ENCODE data around the gene CLTB.

DNA sequence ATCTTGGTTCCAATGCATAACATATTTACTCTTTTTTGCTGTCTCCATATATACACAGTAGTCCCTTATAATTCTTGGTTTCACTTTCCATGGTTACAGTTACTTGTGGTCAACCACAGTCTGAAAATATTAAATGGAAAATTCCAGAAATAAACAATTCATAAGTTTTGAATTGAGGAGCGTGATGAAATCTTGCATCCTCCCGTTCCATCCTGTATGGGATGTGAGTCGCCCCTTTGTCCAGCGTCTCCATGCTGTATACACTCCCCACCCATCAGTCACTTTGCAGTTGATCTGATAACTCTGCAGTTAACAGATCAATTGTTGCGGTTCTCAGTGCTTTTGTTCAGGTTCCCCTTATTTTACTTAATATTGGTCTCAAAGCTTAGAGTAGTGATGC lies 20.3 kb upstream of the CLTB start:
- TF ChIP-seq NRF1 (conservative IDR thresholded peaks at IDR 0.05; ENCODE audit: low read depth, low read length) (no peak), TAF1 (IDR thresholded peaks at IDR 0.05; ENCODE audit: borderline replicate concordance, low read depth, low read length) (no peak), KLF5 (IDR thresholded peaks at IDR 0.05; ENCODE audit: partially characterized antibody) (no peak), EP300 (IDR thresholded peaks at IDR 0.05; ENCODE audit: borderline replicate concordance in 1 of 2, control insufficient read depth in 1 of 2, low read depth in 2 of 2, low read length in 2 of 2) (no peak), POLR2AphosphoS2 (IDR thresholded peaks at IDR 0.05; ENCODE audit: low read depth, low read length) (no peak), EZH2 (IDR thresholded peaks at IDR 0.05; ENCODE audit: borderline replicate concordance, control insufficient read depth, low read depth, low read length) (no peak), HDAC2 (IDR thresholded peaks at IDR 0.05) (no peak), SRF (IDR thresholded peaks at IDR 0.05; ENCODE audit: low read depth in 2 of 2, low read length in 2 of 2) (no peak), ETV6 (conservative IDR thresholded peaks at IDR 0.05 in 1 of 2, IDR thresholded peaks at IDR 0.05 in 1 of 2; ENCODE audit: borderline replicate concordance in 1 of 2, low read depth in 1 of 2) (no peak), POLR2AphosphoS5 (IDR thresholded peaks at IDR 0.05; ENCODE audit: low read length) (no peak)
- TF ChIP-seq, protein P1, sequence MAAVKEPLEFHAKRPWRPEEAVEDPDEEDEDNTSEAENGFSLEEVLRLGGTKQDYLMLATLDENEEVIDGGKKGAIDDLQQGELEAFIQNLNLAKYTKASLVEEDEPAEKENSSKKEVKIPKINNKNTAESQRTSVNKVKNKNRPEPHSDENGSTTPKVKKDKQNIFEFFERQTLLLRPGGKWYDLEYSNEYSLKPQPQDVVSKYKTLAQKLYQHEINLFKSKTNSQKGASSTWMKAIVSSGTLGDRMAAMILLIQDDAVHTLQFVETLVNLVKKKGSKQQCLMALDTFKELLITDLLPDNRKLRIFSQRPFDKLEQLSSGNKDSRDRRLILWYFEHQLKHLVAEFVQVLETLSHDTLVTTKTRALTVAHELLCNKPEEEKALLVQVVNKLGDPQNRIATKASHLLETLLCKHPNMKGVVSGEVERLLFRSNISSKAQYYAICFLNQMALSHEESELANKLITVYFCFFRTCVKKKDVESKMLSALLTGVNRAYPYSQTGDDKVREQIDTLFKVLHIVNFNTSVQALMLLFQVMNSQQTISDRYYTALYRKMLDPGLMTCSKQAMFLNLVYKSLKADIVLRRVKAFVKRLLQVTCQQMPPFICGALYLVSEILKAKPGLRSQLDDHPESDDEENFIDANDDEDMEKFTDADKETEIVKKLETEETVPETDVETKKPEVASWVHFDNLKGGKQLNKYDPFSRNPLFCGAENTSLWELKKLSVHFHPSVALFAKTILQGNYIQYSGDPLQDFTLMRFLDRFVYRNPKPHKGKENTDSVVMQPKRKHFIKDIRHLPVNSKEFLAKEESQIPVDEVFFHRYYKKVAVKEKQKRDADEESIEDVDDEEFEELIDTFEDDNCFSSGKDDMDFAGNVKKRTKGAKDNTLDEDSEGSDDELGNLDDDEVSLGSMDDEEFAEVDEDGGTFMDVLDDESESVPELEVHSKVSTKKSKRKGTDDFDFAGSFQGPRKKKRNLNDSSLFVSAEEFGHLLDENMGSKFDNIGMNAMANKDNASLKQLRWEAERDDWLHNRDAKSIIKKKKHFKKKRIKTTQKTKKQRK (IDR thresholded peaks at IDR 0.05; ENCODE audit: low read depth, low read length): no peak
- TF ChIP-seq, protein P2, sequence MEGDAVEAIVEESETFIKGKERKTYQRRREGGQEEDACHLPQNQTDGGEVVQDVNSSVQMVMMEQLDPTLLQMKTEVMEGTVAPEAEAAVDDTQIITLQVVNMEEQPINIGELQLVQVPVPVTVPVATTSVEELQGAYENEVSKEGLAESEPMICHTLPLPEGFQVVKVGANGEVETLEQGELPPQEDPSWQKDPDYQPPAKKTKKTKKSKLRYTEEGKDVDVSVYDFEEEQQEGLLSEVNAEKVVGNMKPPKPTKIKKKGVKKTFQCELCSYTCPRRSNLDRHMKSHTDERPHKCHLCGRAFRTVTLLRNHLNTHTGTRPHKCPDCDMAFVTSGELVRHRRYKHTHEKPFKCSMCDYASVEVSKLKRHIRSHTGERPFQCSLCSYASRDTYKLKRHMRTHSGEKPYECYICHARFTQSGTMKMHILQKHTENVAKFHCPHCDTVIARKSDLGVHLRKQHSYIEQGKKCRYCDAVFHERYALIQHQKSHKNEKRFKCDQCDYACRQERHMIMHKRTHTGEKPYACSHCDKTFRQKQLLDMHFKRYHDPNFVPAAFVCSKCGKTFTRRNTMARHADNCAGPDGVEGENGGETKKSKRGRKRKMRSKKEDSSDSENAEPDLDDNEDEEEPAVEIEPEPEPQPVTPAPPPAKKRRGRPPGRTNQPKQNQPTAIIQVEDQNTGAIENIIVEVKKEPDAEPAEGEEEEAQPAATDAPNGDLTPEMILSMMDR (IDR thresholded peaks at IDR 0.05 in 2 of 3, conservative IDR thresholded peaks at IDR 0.05 in 1 of 3; ENCODE audit: control insufficient read depth in 2 of 3, extremely low read depth in 1 of 3, insufficient read depth in 1 of 3, low read depth in 3 of 3, low read length in 3 of 3): no peak
- TF ChIP-seq, protein P3, sequence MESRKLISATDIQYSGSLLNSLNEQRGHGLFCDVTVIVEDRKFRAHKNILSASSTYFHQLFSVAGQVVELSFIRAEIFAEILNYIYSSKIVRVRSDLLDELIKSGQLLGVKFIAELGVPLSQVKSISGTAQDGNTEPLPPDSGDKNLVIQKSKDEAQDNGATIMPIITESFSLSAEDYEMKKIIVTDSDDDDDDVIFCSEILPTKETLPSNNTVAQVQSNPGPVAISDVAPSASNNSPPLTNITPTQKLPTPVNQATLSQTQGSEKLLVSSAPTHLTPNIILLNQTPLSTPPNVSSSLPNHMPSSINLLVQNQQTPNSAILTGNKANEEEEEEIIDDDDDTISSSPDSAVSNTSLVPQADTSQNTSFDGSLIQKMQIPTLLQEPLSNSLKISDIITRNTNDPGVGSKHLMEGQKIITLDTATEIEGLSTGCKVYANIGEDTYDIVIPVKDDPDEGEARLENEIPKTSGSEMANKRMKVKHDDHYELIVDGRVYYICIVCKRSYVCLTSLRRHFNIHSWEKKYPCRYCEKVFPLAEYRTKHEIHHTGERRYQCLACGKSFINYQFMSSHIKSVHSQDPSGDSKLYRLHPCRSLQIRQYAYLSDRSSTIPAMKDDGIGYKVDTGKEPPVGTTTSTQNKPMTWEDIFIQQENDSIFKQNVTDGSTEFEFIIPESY (IDR thresholded peaks at IDR 0.05): no peak

All from GM12878 (cell line).